HCT116 (cell line): ENCODE data around the gene ZNF804A. TPM values are rescaled to one million over a fixed set of nuclear protein-coding genes. Genes with fewer than 3 reads are reported as not detected.

ENCODE experiments used
- ATAC-seq: fragments of 200-7000 bp; cut with Tn5 transposase; 2 replicates; pipeline ENCODE4 v1.9.1; 2020; ENCODE audit warnings: mild to moderate bottlenecking, moderate library complexity
- BruUV-seq: library from RNA; stranded (reverse); fragments of 400-500 nt; replicated peaks from 2 replicates; lab custom pipeline; 2021; lab: Mats Ljungman, UMichigan
- CTCF ChIA-PET: fragments of 300-600 bp; sonication (Branson Sonifier 250); formaldehyde crosslinking; loops from one replicate; lab custom pipeline; 2021; ENCODE audit warnings: antibody characterized with exemption; lab: Charles Lee
- POLR2A ChIA-PET: fragments of 300-600, 350-600 bp; sonication (Branson Sonifier 250); formaldehyde crosslinking; loops from one replicate; lab custom pipeline; 2021; ENCODE audit warnings: antibody characterized with exemption; lab: Charles Lee
- RAD21 ChIA-PET, 2 experiments: fragments of 300-600 bp; sonication (Branson Sonifier 250); formaldehyde crosslinking; loops; one replicate each; lab custom pipeline; 2023; ENCODE audit warnings: low total read pairs in 2 of 2; ENCODE audit not compliant: uncharacterized antibody in 2 of 2, unreplicated experiment in 2 of 2, low non-redundant PET in 1 of 2; lab: Charles Lee
- DNase-seq: peaks from one replicate; pipeline ENCODE4 v3.0.0-alpha.2; 2010; ENCODE audit warnings: low read depth, low spot score
- H2AFZ ChIP-seq: fragments of 200-600 bp; shearing (Covaris generic), sonication (generic); 2 replicates; pipeline ENCODE4 v1.6.1; 2017; ENCODE audit warnings: low read depth, mixed run types, mixed read lengths, antibody characterized with exemption, low read length; ENCODE audit not compliant: poor library complexity, severe bottlenecking
- H3K27ac ChIP-seq: 2 replicates; pipeline ENCODE4 v1.5.1; 2012; ENCODE audit warnings: low read depth, low read length
- H3K27me3 ChIP-seq: fragments of 200-600 bp; sonication (generic); 2 replicates; pipeline ENCODE4 v1.6.1; 2016; ENCODE audit warnings: mixed run types, low read length, mixed read lengths; ENCODE audit not compliant: insufficient read depth
- H3K36me3 ChIP-seq, 2 experiments: fragments of 200-500 bp in 1 of 2; fragments of 200-600 bp in 1 of 2; sonication (Bioruptor generic) in 1 of 2; sonication (generic) in 1 of 2; 2 replicates each; pipeline versions ENCODE4 v1.5.1 to v1.6.1; 2014 to 2016; ENCODE audit warnings: low read length in 2 of 2, inconsistent platforms in 1 of 2, mixed read lengths in 1 of 2, mixed run types in 1 of 2; ENCODE audit not compliant: insufficient read depth in 2 of 2, control insufficient read depth in 1 of 2
- H3K4me1 ChIP-seq, 2 experiments: fragments of 200-600 bp in 1 of 2; sonication (generic) in 1 of 2; 2 replicates each; pipeline versions ENCODE4 v1.5.1 to v1.6.1; 2012 to 2017; ENCODE audit warnings: low read length in 2 of 2, inconsistent platforms in 1 of 2, mild to moderate bottlenecking in 1 of 2, mixed read lengths in 1 of 2, mixed run types in 1 of 2, moderate library complexity in 1 of 2; ENCODE audit not compliant: insufficient read depth in 2 of 2, control insufficient read depth in 1 of 2
- H3K4me2 ChIP-seq: fragments of 200-600 bp; sonication (generic); 2 replicates; pipeline ENCODE4 v1.6.1; 2017; ENCODE audit warnings: mixed run types, low read length, mixed read lengths
- H3K4me3 ChIP-seq, 2 experiments: fragments of 200-600 bp in 1 of 2; sonication (generic) in 1 of 2; replicated peaks in 1 of 2; 2 replicates each; pipeline ENCODE4 v1.5.1; 2011 to 2016; ENCODE audit warnings: low read length in 2 of 2, control low read depth in 1 of 2, low read depth in 1 of 2, mild to moderate bottlenecking in 1 of 2, mixed read lengths in 1 of 2, mixed run types in 1 of 2
- H3K79me2 ChIP-seq: fragments of 200-600 bp; sonication (generic); 2 replicates; pipeline ENCODE4 v1.6.1; 2017; ENCODE audit warnings: mild to moderate bottlenecking, mixed run types, low read length, moderate library complexity, mixed read lengths; ENCODE audit not compliant: insufficient read depth
- H3K9ac ChIP-seq: fragments of 200-600 bp; sonication (generic); 2 replicates; pipeline ENCODE4 v1.6.1; 2016; ENCODE audit warnings: low read length, mixed read lengths
- H3K9me2 ChIP-seq: fragments of 200-600 bp; sonication (generic), shearing (Covaris generic); 2 replicates; pipeline ENCODE4 v1.6.1; 2017; ENCODE audit warnings: mixed run types, mild to moderate bottlenecking, moderate library complexity; ENCODE audit not compliant: insufficient read depth
- H3K9me3 ChIP-seq, 2 experiments: fragments of 200-500 bp in 1 of 2; fragments of 200-600 bp in 1 of 2; sonication (Bioruptor generic) in 1 of 2; sonication (generic) in 1 of 2; 2 replicates each; pipeline ENCODE4 v1.6.1; 2014 to 2017; ENCODE audit warnings: low read length in 2 of 2, mixed read lengths in 2 of 2, inconsistent platforms in 1 of 2, low read depth in 1 of 2, mild to moderate bottlenecking in 1 of 2, mixed run types in 1 of 2, moderate library complexity in 1 of 2; ENCODE audit not compliant: control insufficient read depth in 1 of 2, insufficient read depth in 1 of 2
- H4K20me1 ChIP-seq: fragments of 200-600 bp; sonication (generic), shearing (Covaris generic); 2 replicates; pipeline ENCODE4 v1.6.1; 2017; ENCODE audit warnings: mixed run types, mild to moderate bottlenecking, moderate library complexity; ENCODE audit not compliant: insufficient read depth
- ATF3 ChIP-seq: IDR thresholded peaks from 2 replicates; pipeline ENCODE4 v1.6.1; 2012
- CBX3 ChIP-seq: IDR thresholded peaks from 2 replicates; pipeline ENCODE4 v1.6.1; 2012; ENCODE audit warnings: low read depth
- EZH2phosphoT487 ChIP-seq: fragments of 200-600 bp; IDR thresholded peaks from 2 replicates; pipeline ENCODE4 v1.6.1; 2018; ENCODE audit warnings: antibody characterized with exemption, borderline replicate concordance
- JUND ChIP-seq: IDR thresholded peaks from 2 replicates; pipeline ENCODE4 v1.6.1; 2012
- POLR2AphosphoS5 ChIP-seq: IDR thresholded peaks from 2 replicates; pipeline ENCODE4 v1.6.1; 2011; ENCODE audit warnings: mild to moderate bottlenecking, low read depth, low read length, moderate library complexity
- RAD21 ChIP-seq: IDR thresholded peaks from 2 replicates; pipeline ENCODE4 v1.6.1; 2012; ENCODE audit warnings: low read depth, mild to moderate bottlenecking
- REST ChIP-seq: IDR thresholded peaks from 2 replicates; pipeline ENCODE4 v1.6.1; 2012; ENCODE audit warnings: low read depth
- SP1 ChIP-seq: IDR thresholded peaks from 2 replicates; pipeline ENCODE4 v1.6.1; 2012; ENCODE audit warnings: low read depth
- intact Hi-C: fragments of 100-400 bp; cut with micrococcal nuclease; formaldehyde crosslinking; loops from 2 replicates; pipeline ENCODE4 v1.10.0; 2022
- total RNA-seq: library from RNA; stranded (reverse); gene quantifications from one replicate; pipeline ENCODE4 v1.2.1, GENCODE V29; 2021; ENCODE audit not compliant: unreplicated experiment

ZNF804A gene
- total RNA-seq, 1 experiment from 2014 or later, result 0.61 TPM

- TF ChIP-seq SP1, result no peak
Observed at GRCh38 chr2:184830531-184830930, 232.2 kb downstream of the ZNF804A start (continued).

GRCh38 chr2:184834699-184835397 lies 236.5 kb downstream of the ZNF804A start:
- Histone ChIP-seq H3K36me3 (no peaks in the 10 kb centered on the region), H3K9me2 (no peaks in the 10 kb centered on the region), H3K9ac (no peak overlapping the region), H3K27ac (no peak overlapping the region), H3K79me2 (no peaks in the 10 kb centered on the region), H3K4me2 (no peak overlapping the region), H3K27me3 (no peaks in the 10 kb centered on the region), H3K4me1 (no peaks in the 10 kb centered on the region), H4K20me1 (no peaks in the 10 kb centered on the region; the same call in 1 of the 2 replicates), H2AFZ (no peak overlapping the region), H3K4me3 (no peak overlapping the region), H3K9me3 (no peaks in the 10 kb centered on the region)
- ChIA-PET RAD21 (no interaction called here), CTCF (no interaction called here), POLR2A (no interaction called here)
- ATAC-seq (no peak), DNase-seq (no peak)
- BruUV-seq, result no TSS peak
- intact Hi-C loops, result no loop called here
- TF ChIP-seq JUND (no peak), REST (no peak), EZH2phosphoT487 (no peak), CBX3 (no peak), ATF3 (no peak), RAD21 (no peak), POLR2AphosphoS5 (no peak)
